ENCODE data around the gene NPAS3. TPM values are rescaled to one million over a fixed set of nuclear protein-coding genes. Genes with fewer than 3 reads are reported as not detected.

The NPAS3 gene
- total RNA-seq, 1 experiment from 2014 or later = not detected

DNA sequence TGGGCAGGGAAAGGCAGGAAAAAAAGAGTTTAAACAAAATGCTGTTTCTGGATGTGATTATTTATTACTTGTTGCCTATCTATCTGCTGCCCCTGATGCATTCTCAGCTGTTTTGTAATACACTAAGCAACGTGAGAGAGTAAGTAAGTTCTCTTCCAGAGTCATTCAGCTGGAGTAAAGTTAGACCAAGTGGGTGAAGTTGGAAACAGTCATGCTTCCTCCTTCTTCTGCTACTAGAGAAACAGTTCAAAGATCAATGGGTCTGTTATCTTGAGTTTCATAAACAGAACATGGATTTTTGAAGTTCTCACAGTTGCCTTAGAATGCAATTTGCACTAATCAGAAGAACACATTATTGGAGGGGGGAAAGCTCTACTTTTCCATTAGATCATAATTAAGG is 732.9 kb downstream of the NPAS3 start:
- H3K9me3 ChIP-seq (ENCODE audit: insufficient read depth, low read depth) = no peaks in the 10 kb centered on the region
- POLR2A ChIA-PET (ENCODE audit: unreplicated experiment) = no interaction called here
- no peaks in the 10 kb centered on the region for H3F3A ChIP-seq (ENCODE audit: insufficient read depth, low read depth)
- no peak overlapping the region for H3K4me3 ChIP-seq
- H4K20me1 ChIP-seq (ENCODE audit: insufficient read depth) = no peaks in the 10 kb centered on the region
- CTCF ChIA-PET = no interaction called here
- H3K27me3 ChIP-seq (ENCODE audit: insufficient read depth, low read depth) = no peaks in the 10 kb centered on the region
- intact Hi-C loops (cut with micrococcal nuclease; ENCODE audit: unreplicated experiment) = no loop called here
- H3K4me1 ChIP-seq (replicated peaks; ENCODE audit: insufficient read depth) = no peaks in the 10 kb centered on the region
- H3K27ac ChIP-seq = no peak overlapping the region
- no TSS peak for BruUV-seq (replicated peaks)
- H3K79me2 ChIP-seq (ENCODE audit: low read depth) = no peaks in the 10 kb centered on the region
- TF ChIP-seq, protein P1, sequence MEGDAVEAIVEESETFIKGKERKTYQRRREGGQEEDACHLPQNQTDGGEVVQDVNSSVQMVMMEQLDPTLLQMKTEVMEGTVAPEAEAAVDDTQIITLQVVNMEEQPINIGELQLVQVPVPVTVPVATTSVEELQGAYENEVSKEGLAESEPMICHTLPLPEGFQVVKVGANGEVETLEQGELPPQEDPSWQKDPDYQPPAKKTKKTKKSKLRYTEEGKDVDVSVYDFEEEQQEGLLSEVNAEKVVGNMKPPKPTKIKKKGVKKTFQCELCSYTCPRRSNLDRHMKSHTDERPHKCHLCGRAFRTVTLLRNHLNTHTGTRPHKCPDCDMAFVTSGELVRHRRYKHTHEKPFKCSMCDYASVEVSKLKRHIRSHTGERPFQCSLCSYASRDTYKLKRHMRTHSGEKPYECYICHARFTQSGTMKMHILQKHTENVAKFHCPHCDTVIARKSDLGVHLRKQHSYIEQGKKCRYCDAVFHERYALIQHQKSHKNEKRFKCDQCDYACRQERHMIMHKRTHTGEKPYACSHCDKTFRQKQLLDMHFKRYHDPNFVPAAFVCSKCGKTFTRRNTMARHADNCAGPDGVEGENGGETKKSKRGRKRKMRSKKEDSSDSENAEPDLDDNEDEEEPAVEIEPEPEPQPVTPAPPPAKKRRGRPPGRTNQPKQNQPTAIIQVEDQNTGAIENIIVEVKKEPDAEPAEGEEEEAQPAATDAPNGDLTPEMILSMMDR (conservative IDR thresholded peaks at IDR 0.05) = no peak
- no peak for TF ChIP-seq EZH2 (IDR thresholded peaks at IDR 0.05; ENCODE audit: low read depth)
- DNase-seq = no peak
- no peaks in the 10 kb centered on the region for H3K36me3 ChIP-seq (ENCODE audit: low read depth)
- no peak overlapping the region for H2AFZ ChIP-seq
- no peak overlapping the region for H3K4me2 ChIP-seq
- H3K9me2 ChIP-seq (ENCODE audit: insufficient read depth) = no peaks in the 10 kb centered on the region

DNA sequence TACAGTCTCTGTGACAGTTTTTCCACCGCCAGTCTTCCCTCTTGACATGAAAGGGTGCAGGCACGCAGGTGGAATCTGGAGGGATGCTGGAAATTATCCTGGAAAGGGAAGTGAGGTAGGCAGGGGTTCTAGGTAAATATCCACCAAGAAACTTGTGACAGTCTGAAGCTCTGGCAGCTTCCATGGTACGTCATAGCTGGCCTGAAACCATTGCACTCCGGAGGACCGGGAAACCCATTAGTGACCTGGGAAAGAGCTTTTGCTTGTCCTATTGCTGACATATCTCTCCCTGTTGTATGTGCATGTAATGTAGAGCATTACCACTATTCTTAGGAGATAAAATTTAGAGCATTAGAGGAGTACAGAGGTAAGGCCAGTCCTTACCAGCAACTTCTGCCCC is 736.2 kb downstream of the NPAS3 start:
- H3K9me2 ChIP-seq (ENCODE audit: insufficient read depth) = no peaks in the 10 kb centered on the region
- ChIA-PET POLR2A (ENCODE audit: unreplicated experiment) (no interaction called here), CTCF (no interaction called here)
- no TSS peak for BruUV-seq (replicated peaks)
- H2AFZ ChIP-seq = no peak overlapping the region
- peaks cover 9% of the 10 kb centered on the region; the same call in 1 of the 2 replicates for H3F3A ChIP-seq (ENCODE audit: insufficient read depth, low read depth)
- peaks cover 10% of the 10 kb centered on the region; the same call in 1 of the 2 replicates for H3K4me1 ChIP-seq (replicated peaks; ENCODE audit: insufficient read depth)
- no peak overlapping the region for H3K27ac ChIP-seq
- TF ChIP-seq, protein P1 (conservative IDR thresholded peaks at IDR 0.05) = no peak
- TF ChIP-seq EZH2 (IDR thresholded peaks at IDR 0.05; ENCODE audit: low read depth) = no peak
- H3K4me3 ChIP-seq = no peak overlapping the region
- no peaks in the 10 kb centered on the region for H3K36me3 ChIP-seq (ENCODE audit: low read depth)
- H3K4me2 ChIP-seq = no peak overlapping the region
- H3K9me3 ChIP-seq (ENCODE audit: insufficient read depth, low read depth) = no peaks in the 10 kb centered on the region
- no peaks in the 10 kb centered on the region for H4K20me1 ChIP-seq (ENCODE audit: insufficient read depth)
- DNase-seq = no peak
- no peaks in the 10 kb centered on the region for H3K27me3 ChIP-seq (ENCODE audit: insufficient read depth, low read depth)
- intact Hi-C loops (cut with micrococcal nuclease; ENCODE audit: unreplicated experiment) = no loop called here
- no peaks in the 10 kb centered on the region for H3K79me2 ChIP-seq (ENCODE audit: low read depth)

DNA sequence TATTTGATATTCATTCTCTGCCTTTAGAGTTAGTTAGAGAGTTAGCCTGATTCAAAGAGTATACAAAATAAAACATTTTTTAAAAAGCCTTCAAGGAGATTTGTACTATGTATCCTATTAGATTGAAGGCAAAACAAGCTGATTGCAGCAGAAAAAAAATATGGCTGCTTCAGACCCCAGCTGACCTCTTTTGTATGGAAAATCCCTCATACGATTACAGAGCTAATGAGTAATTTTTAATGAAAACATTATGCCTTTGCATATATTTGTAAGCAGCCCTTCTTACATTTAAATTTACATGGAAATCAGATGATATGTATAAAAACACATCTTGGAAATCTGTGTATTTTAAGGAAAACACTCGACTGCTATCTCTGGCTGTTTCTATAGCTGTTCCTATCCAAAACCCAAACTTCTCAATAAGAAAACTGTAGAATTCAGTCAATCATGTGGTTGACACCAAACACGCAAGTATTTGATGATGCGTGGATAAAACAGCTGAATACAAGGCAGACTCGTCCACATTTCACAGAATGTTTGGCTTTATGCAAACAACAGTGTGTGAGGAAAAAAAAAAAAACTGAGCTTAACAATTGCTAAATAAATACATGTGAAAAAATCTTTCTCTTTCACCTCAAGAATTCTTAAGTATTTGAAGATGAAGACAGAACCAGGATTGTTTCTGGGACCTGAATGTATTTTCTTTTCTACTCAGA is 736.9 kb downstream of the NPAS3 start:
- no peak for TF ChIP-seq EZH2 (IDR thresholded peaks at IDR 0.05; ENCODE audit: low read depth)
- TF ChIP-seq, protein P1 (conservative IDR thresholded peaks at IDR 0.05) = no peak
- no peaks in the 10 kb centered on the region for H3K79me2 ChIP-seq (ENCODE audit: low read depth)
- H3K4me1 ChIP-seq (replicated peaks; ENCODE audit: insufficient read depth) = peaks cover 16% of the 10 kb centered on the region; the same call in 1 of the 2 replicates
- ChIA-PET CTCF (interaction anchor here (0.6 kb wide), 1 partner anchor 9 kb away, joined by 3 read pairs; no protein-coding TSS in a partner anchor), POLR2A (ENCODE audit: unreplicated experiment) (interaction anchor here (0.7 kb wide), 1 partner anchor 270 kb away, joined by 3 read pairs; no protein-coding TSS in a partner anchor)
- peaks cover 12% of the 10 kb centered on the region; the same call in 1 of the 2 replicates for H3F3A ChIP-seq (ENCODE audit: insufficient read depth, low read depth)
- intact Hi-C loops (cut with micrococcal nuclease; ENCODE audit: unreplicated experiment) = no loop called here
- H3K27ac ChIP-seq = no peak overlapping the region
- H2AFZ ChIP-seq = no peak overlapping the region
- BruUV-seq (replicated peaks) = no TSS peak
- no peaks in the 10 kb centered on the region for H3K27me3 ChIP-seq (ENCODE audit: insufficient read depth, low read depth)
- H3K36me3 ChIP-seq (ENCODE audit: low read depth) = no peaks in the 10 kb centered on the region
- no peak overlapping the region for H3K4me3 ChIP-seq
- H4K20me1 ChIP-seq (ENCODE audit: insufficient read depth) = no peaks in the 10 kb centered on the region
- H3K9me3 ChIP-seq (ENCODE audit: insufficient read depth, low read depth) = no peaks in the 10 kb centered on the region
- no peak for DNase-seq
- H3K4me2 ChIP-seq = no peak overlapping the region
- H3K9me2 ChIP-seq (ENCODE audit: insufficient read depth) = no peaks in the 10 kb centered on the region
